ENCODE data around the gene FAM227A. TPM values are rescaled to one million over a fixed set of nuclear protein-coding genes. Genes with fewer than 3 reads are reported as not detected.

FAM227A gene
- total and polyA plus RNA-seq, 2 of the 8 experiments (the other 6 are each of a cell fraction or from before 2014, with no cell fraction given): 2.1 to 3.9 TPM

DNA sequence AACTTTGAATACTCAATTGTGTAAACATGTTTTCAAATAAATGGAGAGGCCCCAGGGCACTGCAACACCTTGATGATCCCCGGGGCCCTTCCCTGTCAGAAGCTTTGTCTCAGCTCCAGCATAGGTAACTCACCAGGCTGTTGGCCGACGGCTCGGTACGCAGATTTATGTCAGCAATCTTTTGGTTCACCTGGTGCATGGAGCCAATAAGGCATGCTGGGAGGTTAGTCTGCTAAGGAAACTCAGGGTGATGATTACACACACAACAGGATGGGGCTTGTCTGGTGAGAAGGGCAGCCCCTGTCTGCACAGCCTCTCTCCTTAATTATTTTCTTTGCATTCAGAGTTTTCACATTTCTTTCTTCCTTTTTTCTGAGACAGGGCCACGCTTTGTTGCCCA, 10.8 kb downstream of the FAM227A start:
- Histone ChIP-seq H4K20me1 (replicated peaks in 1 of 2; ENCODE audit: control insufficient read depth in 1 of 2, insufficient read depth in 2 of 2, low read length in 2 of 2) (no peaks in the 10 kb centered on the region), H4K8ac (ENCODE audit: extremely low read depth, insufficient read depth, low read length) (no peak overlapping the region), H2AFZ (ENCODE audit: low read length) (no peak overlapping the region), H3K4me2 (ENCODE audit: insufficient read depth in 1 of 2, low read depth in 2 of 2, low read length in 2 of 2) (no peak overlapping the region), H2BK20ac (ENCODE audit: low read length) (no peak overlapping the region), H2BK5ac (ENCODE audit: low read depth, low read length) (no peak overlapping the region), H2AK5ac (ENCODE audit: low read depth, low read length) (no peak overlapping the region), H3K4ac (replicated peaks; ENCODE audit: insufficient read length, low read depth, low read length) (no peak overlapping the region), H3K23ac (ENCODE audit: insufficient read length) (no peak overlapping the region), H3K18ac (ENCODE audit: extremely low read depth, low read length) (no peak overlapping the region), H2BK12ac (ENCODE audit: low read depth, low read length) (no peak overlapping the region), H3K56ac (replicated peaks; ENCODE audit: insufficient read length, low read depth, low read length) (no peak overlapping the region), H3K14ac (ENCODE audit: insufficient read length) (no peak overlapping the region), H3K23me2 (ENCODE audit: low read depth, low read length) (no peaks in the 10 kb centered on the region), H3K4me3 (ENCODE audit: extremely low read depth in 1 of 4, insufficient read depth in 2 of 4, low read depth in 3 of 4, low read length in 4 of 4) (no peak overlapping the region), H3K9me3 (ENCODE audit: insufficient read depth in 2 of 2, low read depth in 1 of 2, low read length in 1 of 2) (no peaks in the 10 kb centered on the region), H4K5ac (ENCODE audit: insufficient read length, low read depth, low read length) (no peak overlapping the region), H4K91ac (replicated peaks; ENCODE audit: insufficient read length, low read length) (no peak overlapping the region), H3K27me3 (replicated peaks in 1 of 4; ENCODE audit: control insufficient read depth in 3 of 4, extremely low read depth in 1 of 4, insufficient read depth in 3 of 4, low read length in 3 of 4) (no peaks in the 10 kb centered on the region), H3K79me1 (ENCODE audit: low read depth, low read length) (no peaks in the 10 kb centered on the region), H3K79me2 (ENCODE audit: control insufficient read depth in 1 of 2, insufficient read depth in 2 of 2, low read length in 2 of 2) (no peaks in the 10 kb centered on the region), H3K9ac (replicated peaks in 1 of 4; ENCODE audit: extremely low read depth in 1 of 4, low read depth in 3 of 4, low read length in 3 of 4) (no peak overlapping the region), H2BK120ac (replicated peaks; ENCODE audit: low read depth, low read length) (no peak overlapping the region), H3K27ac (ENCODE audit: low read depth, low read length) (no peak overlapping the region), H3K36me3 (ENCODE audit: control insufficient read depth in 2 of 4, insufficient read depth in 4 of 4, low read length in 3 of 4) (peaks cover 3 to 13% (median 4%) of the 10 kb centered on the region in 4 experiments; a peak in 6 of 8 replicates), H3K4me1 (replicated peaks in 1 of 4; ENCODE audit: control insufficient read depth in 3 of 4, insufficient read depth in 4 of 4, low read length in 3 of 4) (no peaks in the 10 kb centered on the region), H2BK15ac (ENCODE audit: low read length) (no peak overlapping the region)
- ChIA-PET POLR2A (ENCODE audit: partially characterized antibody) (no interaction called here), CTCF (ENCODE audit: partially characterized antibody) (no interaction called here)
- 94% methylated on average over 6 of the region's 6 CpGs; no CpG with 5 or more reads in 1 of the 2 experiments for WGBS, 2 experiments (ENCODE audit: extremely low coverage in 1 of 2, insufficient coverage in 1 of 2, insufficient read length in 1 of 2, insufficient replicate concordance in 2 of 2, low coverage in 1 of 2, low lambda C conversion rate in 2 of 2, missing lambda C conversion rate in 1 of 2)
- no peak for DNase-seq (ENCODE audit: low read depth in 1 of 2, low spot score in 2 of 2)
- no peak for TF ChIP-seq NRF1 (IDR thresholded peaks at IDR 0.05; ENCODE audit: low read depth, low read length)
- no peak for TF ChIP-seq SAP30 (IDR thresholded peaks at IDR 0.05; ENCODE audit: insufficient read depth, insufficient replicate concordance, low read length)
- no peak for TF ChIP-seq CTCF (IDR thresholded peaks at IDR 0.05; ENCODE audit: control extremely low read depth in 1 of 3, insufficient read depth in 1 of 3, low read depth in 1 of 3, low read length in 3 of 3)
- FAIRE-seq: no peak
